Measurements from ENCODE around the gene FURIN.

- TF ChIP-seq, protein P1, sequence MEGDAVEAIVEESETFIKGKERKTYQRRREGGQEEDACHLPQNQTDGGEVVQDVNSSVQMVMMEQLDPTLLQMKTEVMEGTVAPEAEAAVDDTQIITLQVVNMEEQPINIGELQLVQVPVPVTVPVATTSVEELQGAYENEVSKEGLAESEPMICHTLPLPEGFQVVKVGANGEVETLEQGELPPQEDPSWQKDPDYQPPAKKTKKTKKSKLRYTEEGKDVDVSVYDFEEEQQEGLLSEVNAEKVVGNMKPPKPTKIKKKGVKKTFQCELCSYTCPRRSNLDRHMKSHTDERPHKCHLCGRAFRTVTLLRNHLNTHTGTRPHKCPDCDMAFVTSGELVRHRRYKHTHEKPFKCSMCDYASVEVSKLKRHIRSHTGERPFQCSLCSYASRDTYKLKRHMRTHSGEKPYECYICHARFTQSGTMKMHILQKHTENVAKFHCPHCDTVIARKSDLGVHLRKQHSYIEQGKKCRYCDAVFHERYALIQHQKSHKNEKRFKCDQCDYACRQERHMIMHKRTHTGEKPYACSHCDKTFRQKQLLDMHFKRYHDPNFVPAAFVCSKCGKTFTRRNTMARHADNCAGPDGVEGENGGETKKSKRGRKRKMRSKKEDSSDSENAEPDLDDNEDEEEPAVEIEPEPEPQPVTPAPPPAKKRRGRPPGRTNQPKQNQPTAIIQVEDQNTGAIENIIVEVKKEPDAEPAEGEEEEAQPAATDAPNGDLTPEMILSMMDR (conservative IDR thresholded peaks at IDR 0.05; ENCODE audit: low read length): no peak
- TF ChIP-seq EZH2phosphoT487 (IDR thresholded peaks at IDR 0.05; ENCODE audit: borderline replicate concordance, low read depth, low read length): no peak
Measured at GRCh38 chr15:90889313-90889730, 20.9 kb downstream of the FURIN start.
